ENCODE data around the gene UNC13D. TPM values are rescaled to one million over a fixed set of nuclear protein-coding genes. Genes with fewer than 3 reads are reported as not detected.
"Not testable (repeated sequence)": the region's sequence is repeated elsewhere in the genome, so short reads cannot be mapped to it uniquely, and the experiment has no call there.

The UNC13D gene
- total and polyA plus RNA-seq, 4 donors, result 56.6 to 110 (median 73.2) TPM

- H3K36me3 ChIP-seq (ENCODE audit: control insufficient read depth in 4 of 4, insufficient read depth in 4 of 4, low read length in 4 of 4); H3K4me3 ChIP-seq; ATAC-seq (ENCODE audit: insufficient read depth, low FRiP score); DNase-seq; H3K27me3 ChIP-seq (ENCODE audit: control insufficient read depth in 3 of 3, insufficient read depth in 3 of 3, low read length in 2 of 3); H3K9me3 ChIP-seq (ENCODE audit: control insufficient read depth in 4 of 4, insufficient read depth in 3 of 4, low read length in 3 of 4): not testable (repeated sequence)
- 72 to 88% methylated on average over 4 of the region's 4 CpGs for WGBS, 2 donors
- Histone ChIP-seq H3K9ac (ENCODE audit: insufficient read depth in 1 of 2, low read length in 2 of 2) (peak overlapping the region in 1 of 2 donors; percentile 91), H3K27ac (ENCODE audit: low read depth in 1 of 2, low read length in 1 of 2) (peak overlapping the region; percentile 37 to 62), H3K4me1 (ENCODE audit: control insufficient read depth in 5 of 5, insufficient read depth in 5 of 5, low read length in 5 of 5) (peaks cover 0 to 31% (median 11%) of the 10 kb centered on the region in 5 donors)
These were observed 20.7 kb upstream of the UNC13D start for GRCh38 chr17:75864887-75865286.

- Histone ChIP-seq H3K4me1 (ENCODE audit: control insufficient read depth in 5 of 5, insufficient read depth in 5 of 5, low read length in 5 of 5) (peaks cover 0 to 27% (median 10%) of the 10 kb centered on the region in 5 donors), H3K4me3 (no peak overlapping the region), H3K27ac (ENCODE audit: low read depth in 1 of 2, low read length in 1 of 2) (peak overlapping the region; percentile 37 to 75), H3K36me3 (ENCODE audit: control insufficient read depth in 4 of 4, insufficient read depth in 4 of 4, low read length in 4 of 4) (no peaks in the 10 kb centered on the region), H3K27me3 (ENCODE audit: control insufficient read depth in 3 of 3, insufficient read depth in 3 of 3, low read length in 2 of 3) (no peaks in the 10 kb centered on the region), H3K9me3 (ENCODE audit: control insufficient read depth in 4 of 4, insufficient read depth in 3 of 4, low read length in 3 of 4) (no peaks in the 10 kb centered on the region), H3K9ac (ENCODE audit: insufficient read depth in 1 of 2, low read length in 2 of 2) (peak overlapping the region in 1 of 2 donors; percentile 91)
- 5% methylated on average over 8 of the region's 8 CpGs for WGBS, 2 donors
- ATAC-seq (ENCODE audit: insufficient read depth, low FRiP score) (peak; percentile 69), DNase-seq (peak; percentile 97 to 99 (median 99))
- TF ChIP-seq CTCF (IDR thresholded peaks at IDR 0.05; ENCODE audit: control extremely low read depth, extremely low read depth), result no peak
These were observed 20.3 kb upstream of the UNC13D start for GRCh38 chr17:75864448-75864871.

- Histone ChIP-seq H3K4me1 (ENCODE audit: control insufficient read depth in 5 of 5, insufficient read depth in 5 of 5, low read length in 5 of 5) (peaks cover 0 to 16% (median 8%) of the 10 kb centered on the region in 5 donors), H3K27ac (ENCODE audit: low read depth in 1 of 2, low read length in 1 of 2) (no peak overlapping the region), H3K4me3 (no peak overlapping the region), H3K9ac (ENCODE audit: insufficient read depth in 1 of 2, low read length in 2 of 2) (no peak overlapping the region), H3K9me3 (ENCODE audit: control insufficient read depth in 4 of 4, insufficient read depth in 3 of 4, low read length in 3 of 4) (no peaks in the 10 kb centered on the region), H3K27me3 (ENCODE audit: control insufficient read depth in 3 of 3, insufficient read depth in 3 of 3, low read length in 2 of 3) (no peaks in the 10 kb centered on the region), H3K36me3 (ENCODE audit: control insufficient read depth in 4 of 4, insufficient read depth in 4 of 4, low read length in 4 of 4) (no peaks in the 10 kb centered on the region)
- DNase-seq, result no peak
- ATAC-seq (ENCODE audit: insufficient read depth, low FRiP score), result no peak
- WGBS, 2 donors, result 64 to 77% methylated on average over 9 of the region's 9 CpGs
- no peak for TF ChIP-seq CTCF (IDR thresholded peaks at IDR 0.05; ENCODE audit: control extremely low read depth, extremely low read depth)
These were observed 17.7 kb upstream of the UNC13D start for GRCh38 chr17:75861927-75862317.

- H3K27me3 ChIP-seq (ENCODE audit: control insufficient read depth in 3 of 3, insufficient read depth in 3 of 3, low read length in 2 of 3); H3K9ac ChIP-seq (ENCODE audit: insufficient read depth in 1 of 2, low read length in 2 of 2); DNase-seq; H3K4me3 ChIP-seq; ATAC-seq (ENCODE audit: insufficient read depth, low FRiP score); H3K9me3 ChIP-seq (ENCODE audit: control insufficient read depth in 4 of 4, insufficient read depth in 3 of 4, low read length in 3 of 4); H3K36me3 ChIP-seq (ENCODE audit: control insufficient read depth in 4 of 4, insufficient read depth in 4 of 4, low read length in 4 of 4): not testable (repeated sequence)
- Histone ChIP-seq H3K27ac (ENCODE audit: low read depth in 1 of 2, low read length in 1 of 2) (peak overlapping the region in 1 of 2 donors; percentile 96), H3K4me1 (ENCODE audit: control insufficient read depth in 5 of 5, insufficient read depth in 5 of 5, low read length in 5 of 5) (peaks cover 0 to 17% (median 8%) of the 10 kb centered on the region in 5 donors)
- 86 to 93% methylated on average over 10 of the region's 10 CpGs for WGBS, 2 donors
These were observed 15.2 kb upstream of the UNC13D start for GRCh38 chr17:75859358-75859757.
